ENCODE data around the gene EXOC6B.
A peak's percentile ranks its signal among the peaks of the same experiment; 100 is the strongest.

Gene EXOC6B

DNA sequence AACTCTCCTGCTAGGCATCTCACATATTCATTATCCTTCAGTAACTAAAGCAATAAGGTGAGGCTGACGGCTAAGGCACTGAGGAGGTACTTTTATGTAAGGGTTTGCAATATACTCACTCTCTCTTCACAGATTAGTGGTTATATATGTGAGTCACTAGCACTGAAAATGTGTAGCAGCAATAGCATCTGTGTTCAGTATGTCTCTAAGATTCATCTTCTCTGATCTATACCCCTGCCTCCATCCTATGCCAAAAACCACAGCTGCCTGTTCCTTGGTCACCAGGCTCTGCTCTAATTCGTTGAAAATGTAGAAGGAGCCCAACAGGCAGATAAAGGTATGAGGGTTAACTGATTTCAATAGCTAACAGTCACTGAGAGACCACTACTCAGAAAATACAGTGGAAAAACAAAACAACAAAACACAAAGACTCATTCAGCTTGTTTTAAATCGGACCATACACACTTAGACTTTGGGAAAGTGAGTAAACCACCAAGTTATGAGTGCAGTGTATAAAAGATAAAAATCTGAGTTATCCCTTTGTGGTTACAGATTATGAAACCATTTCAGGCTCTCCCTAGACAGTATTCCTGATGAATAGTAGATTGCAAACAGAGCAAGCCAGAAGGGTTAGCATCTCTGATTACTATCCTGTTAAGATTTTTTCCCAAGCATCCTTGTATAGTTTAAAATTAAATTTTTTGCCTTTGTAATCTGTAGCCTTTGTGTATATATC is 602.8 kb downstream of the EXOC6B start:
- peak; percentile 86 for FAIRE-seq
- DNase-seq (ENCODE audit: low spot score), result peak; percentile 53

DNA sequence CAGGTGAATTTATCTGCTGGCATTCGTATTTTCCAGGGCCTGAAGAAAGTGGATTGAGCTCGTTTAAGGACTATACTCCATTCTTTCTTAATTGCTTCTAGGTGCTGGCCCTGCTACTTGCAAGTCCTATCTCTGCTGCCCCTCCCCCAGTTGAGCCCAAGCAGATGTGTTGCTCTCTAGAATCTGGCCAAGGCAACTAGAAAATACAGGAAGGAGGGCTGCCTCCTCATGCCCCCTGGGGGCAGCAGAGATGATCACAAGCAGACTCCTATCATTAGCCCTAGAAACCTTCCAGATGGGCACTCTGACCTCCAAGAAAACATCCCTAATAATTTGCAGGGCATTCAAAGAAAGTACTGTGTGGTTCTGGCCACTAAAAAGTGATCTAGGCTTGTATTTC is 605.7 kb downstream of the EXOC6B start:
- FAIRE-seq, result no peak

DNA sequence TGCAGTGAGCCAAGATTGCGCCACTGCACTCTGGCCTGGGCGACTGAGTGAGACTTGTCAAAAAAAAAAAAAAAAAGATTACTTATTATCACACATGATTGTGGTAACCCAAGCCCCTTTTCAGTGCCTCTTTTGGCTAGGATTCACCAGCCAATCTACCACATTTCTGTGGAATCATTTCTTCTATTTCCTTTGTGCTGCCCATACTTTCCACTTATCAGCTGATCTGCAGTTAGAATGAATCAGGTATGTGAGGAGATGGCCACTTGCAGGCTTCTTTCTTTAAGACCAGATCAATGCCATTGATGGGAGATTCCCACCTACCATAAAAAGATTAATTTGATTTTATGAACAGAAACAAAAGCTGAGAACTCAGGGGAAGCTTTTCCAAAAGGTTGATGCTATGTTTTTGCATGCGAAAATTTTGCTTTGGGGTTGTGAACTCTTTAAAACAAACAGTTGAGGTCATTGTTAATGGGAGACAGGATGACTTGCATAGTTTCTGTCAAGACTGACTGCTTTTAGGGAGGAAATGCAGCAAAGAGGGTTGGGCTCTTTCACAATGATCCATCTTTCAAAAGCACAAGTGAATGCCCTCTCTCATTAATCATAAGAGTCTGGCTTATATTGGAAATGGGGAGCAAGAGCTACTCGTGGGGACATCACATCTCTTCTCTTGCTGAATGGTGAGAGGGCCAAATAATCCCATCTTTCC is 611.2 kb downstream of the EXOC6B start:
- DNase-seq (ENCODE audit: low spot score), result peak; percentile 62
- FAIRE-seq, result peak; percentile 83

More for the DNA sequence above, 605.7 kb downstream of the EXOC6B start:
- peak; percentile 17 for DNase-seq (ENCODE audit: low spot score)

DNA sequence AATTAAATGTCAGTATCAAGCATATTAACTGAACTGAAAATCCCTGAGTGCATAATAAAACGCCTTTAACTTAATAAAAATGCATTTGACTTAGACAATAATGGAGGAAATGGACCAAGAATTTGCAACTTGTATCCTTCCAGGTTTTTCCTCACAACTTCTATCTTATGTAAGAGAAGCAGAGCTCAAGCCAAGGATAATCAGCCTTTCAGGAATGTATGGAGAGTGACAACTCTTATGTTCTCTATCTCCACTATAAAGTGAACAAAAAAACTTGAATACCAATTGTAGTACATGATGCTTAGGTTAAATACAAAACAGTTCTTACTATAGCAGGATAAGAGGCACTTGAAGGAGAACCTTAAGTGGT is 613.4 kb downstream of the EXOC6B start:
- no peak for DNase-seq (ENCODE audit: low spot score)
- FAIRE-seq, result no peak

- FAIRE-seq (peak; percentile 96), DNase-seq (ENCODE audit: low spot score) (peak; percentile 62)
Observed at GRCh38 chr2:72211777-72212485, 613.9 kb downstream of the EXOC6B start.

GRCh38 chr2:72211350-72211749 is 614.5 kb downstream of the EXOC6B start:
- no peak for FAIRE-seq
- DNase-seq (ENCODE audit: low spot score), result peak; percentile 55

DNA sequence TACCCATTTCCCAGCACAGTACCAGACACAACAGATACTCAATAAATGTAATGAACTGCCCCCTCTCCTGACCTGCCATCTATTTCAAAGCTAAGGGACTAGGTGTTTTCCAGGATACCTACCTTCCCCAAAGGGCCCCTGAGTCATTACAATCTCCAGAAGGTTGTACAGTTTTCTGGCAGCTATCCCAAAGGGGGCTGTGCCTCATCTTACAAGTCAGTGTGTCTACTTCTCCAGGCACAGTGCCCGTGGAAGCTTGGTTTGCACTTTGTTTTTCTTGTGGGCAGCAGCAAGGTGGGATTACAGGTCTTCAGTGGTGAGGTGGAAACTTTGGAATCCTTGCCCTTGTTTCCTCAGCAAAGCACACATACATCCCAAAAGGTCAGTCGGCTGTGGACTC is 615.4 kb downstream of the EXOC6B start:
- peak; percentile 92 for FAIRE-seq
- DNase-seq (ENCODE audit: low spot score), result peak; percentile 80

DNA sequence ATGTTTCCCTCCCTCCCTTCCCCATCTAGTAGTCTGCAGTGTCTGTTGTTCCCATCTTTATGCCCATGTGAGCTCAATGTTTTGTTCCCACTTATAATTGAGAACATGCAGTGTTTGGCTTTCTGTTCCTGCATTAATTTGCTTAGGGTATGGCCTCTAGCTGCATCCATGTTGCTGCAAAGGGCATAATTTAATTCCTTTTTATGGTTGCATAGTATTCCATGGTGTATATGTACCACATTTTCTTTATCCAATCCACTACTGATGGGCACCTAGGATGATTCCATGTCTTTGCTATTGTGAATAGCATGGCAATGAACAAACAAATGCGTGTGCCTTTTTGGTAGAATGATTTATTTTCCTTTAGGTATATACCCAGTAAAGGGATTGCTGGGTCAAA is 617.6 kb downstream of the EXOC6B start:
- DNase-seq (ENCODE audit: low spot score) (no peak), FAIRE-seq (no peak)

DNA sequence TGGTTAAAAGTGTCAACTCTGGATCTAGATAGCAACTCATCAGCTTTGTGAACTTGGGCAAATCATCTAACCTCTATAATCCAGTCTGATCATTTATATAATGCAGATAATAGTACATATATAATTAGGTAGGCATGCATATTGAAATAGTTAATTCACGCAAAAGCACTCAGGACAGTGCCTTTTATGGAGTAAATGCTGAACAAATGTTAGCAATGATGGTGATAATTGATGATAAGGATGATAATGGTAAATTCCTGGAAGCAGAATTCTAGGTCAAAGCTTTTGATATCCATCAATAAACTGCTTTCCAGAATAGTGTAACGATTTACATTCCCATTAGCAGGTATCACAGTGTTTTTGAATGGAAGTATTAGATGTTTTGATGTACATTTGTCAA is 618.5 kb downstream of the EXOC6B start:
- DNase-seq (ENCODE audit: low spot score) (no peak), FAIRE-seq (no peak)

DNA sequence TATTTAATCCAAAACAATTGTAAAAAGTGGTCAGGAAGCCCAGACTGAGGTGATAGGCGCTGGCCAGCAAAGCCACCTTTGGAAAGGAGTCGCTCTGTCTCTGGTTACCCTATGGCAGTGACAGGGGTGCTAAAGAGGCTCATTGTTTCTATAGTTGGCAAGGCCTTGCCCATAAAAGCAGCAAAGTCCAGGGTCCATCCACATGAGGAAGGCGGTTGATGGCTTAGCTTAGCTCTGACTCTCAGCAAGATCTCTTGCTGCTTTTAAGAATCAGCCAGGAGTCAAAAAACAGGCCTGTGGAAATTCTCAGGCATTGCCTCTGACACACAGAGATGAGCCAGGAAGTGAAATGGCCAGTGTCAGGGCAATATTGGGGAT is 620.3 kb downstream of the EXOC6B start:
- DNase-seq (ENCODE audit: low spot score), result no peak
- FAIRE-seq, result no peak

DNA sequence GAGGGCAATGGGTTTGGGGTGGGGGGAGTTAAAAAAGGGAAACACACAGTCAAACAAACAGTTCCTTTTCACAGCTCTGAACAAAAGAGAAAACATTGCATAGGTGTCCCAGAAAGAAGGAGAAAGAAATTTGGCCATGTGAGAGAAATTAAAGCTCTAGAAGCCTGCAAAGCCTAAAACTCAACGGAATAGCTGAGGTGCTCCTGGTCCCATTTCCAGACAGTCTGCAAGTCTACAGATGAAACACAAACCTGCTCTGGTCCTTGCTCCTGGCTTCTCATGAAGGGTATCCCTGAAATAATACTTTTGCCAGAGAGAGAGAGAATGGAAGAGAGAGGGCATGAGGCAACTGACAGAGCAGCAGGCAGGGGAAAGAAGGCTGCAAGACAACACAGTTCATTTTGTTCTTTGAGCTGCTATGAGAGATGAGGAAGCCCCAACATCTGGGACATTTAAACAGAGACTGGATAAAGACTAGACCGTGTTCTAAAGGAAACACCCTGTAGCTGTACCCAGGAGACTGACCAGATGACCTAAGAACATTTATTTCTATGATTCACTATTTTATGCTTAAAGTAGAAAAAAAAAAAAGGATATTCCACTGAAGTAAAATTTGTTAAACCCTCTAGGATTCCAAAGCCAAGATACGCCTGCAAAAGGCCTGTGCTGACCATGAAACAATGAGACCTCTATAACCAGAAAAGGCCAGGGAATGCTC is 620.9 kb downstream of the EXOC6B start:
- no peak for DNase-seq (ENCODE audit: low spot score)
- FAIRE-seq, result no peak

DNA sequence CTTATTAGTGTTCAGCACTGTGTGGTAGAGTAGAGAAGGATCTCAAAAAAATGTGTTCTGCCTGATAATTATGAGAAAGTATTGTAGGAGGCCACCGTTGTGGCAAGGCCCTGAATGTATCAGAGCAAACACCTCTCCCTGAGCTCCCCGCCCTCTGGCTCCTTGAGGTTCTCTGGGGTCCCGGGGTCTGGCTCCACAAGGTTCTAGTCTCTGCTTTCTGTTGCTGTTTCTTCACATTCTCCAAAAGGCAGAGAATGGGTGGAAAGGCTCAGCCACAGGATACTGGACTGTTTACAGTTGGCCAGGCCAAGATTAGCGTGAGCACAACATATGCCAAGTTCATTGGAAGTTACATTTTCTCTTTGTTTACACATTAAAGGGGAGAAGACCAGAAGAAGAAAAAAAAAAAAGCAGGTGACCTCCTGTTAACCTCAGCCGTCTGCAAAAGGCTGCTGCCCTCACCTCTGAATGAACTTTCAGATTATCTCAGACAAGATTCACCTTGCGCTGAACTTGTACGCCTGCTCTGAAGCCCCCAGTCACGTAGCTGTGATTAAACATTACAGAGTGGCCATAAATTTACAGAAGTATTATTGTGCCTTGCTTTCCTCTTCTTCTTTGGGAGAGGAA is 621.6 kb downstream of the EXOC6B start:
- DNase-seq (ENCODE audit: low spot score), result peak; percentile 56

GRCh38 chr2:72198532-72199241 is 627.1 kb downstream of the EXOC6B start:
- DNase-seq (ENCODE audit: low spot score), result peak; percentile 25
- peak; percentile 45 for FAIRE-seq

More for the DNA sequence above, 621.6 kb downstream of the EXOC6B start:
- FAIRE-seq, result peak; percentile 92

GRCh38 chr2:72193723-72194122 is 632.1 kb downstream of the EXOC6B start:
- DNase-seq (ENCODE audit: low spot score) (no peak), FAIRE-seq (no peak)

- FAIRE-seq (no peak), DNase-seq (ENCODE audit: low spot score) (no peak)
Observed at GRCh38 chr2:72191441-72191840, 634.4 kb downstream of the EXOC6B start.

DNA sequence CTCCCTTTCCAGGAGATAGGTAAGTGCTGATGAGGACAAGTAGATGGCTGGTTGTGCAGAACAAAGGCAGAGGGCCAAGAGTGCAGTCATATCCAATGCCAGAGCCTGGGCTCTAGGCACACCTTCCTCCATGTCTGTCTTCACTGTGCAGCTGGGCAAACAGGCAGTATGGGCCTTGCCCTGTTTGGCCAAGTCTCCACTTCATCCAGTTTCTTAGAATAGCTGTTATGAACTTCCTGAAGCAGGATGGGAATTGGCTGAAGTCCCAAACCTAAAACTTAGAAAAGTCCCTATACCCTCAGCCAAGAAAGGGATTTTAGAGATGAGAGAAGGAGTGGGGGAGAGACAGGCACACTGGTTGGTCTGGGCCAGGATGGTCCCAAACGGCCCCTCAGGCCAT is 640.6 kb downstream of the EXOC6B start:
- DNase-seq (ENCODE audit: low spot score) (no peak), FAIRE-seq (no peak)

GRCh38 chr2:72183466-72183865 is 642.4 kb downstream of the EXOC6B start:
- FAIRE-seq, result no peak

DNA sequence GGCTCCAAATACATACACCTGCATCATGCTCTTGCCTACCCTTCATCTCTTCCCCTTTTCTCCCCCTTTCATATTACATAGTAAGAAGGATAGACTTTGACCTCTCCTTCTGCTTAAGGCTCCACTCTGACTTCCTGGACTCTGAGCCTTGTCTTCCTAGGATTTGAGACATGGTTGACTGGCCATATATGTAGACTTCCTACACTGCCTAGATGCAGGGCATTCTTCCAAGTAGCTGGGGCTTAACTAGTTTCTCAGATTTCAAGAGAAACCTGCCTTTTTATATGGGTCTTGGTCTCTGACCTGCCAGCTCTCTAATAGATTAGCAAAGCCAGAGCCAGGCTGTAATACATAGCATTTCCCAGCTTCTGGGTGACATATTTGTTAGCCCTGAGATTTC is 642.8 kb downstream of the EXOC6B start:
- FAIRE-seq, result peak; percentile 57
- peak; percentile 29 for DNase-seq (ENCODE audit: low spot score)

More at GRCh38 chr2:72183466-72183865, 642.4 kb downstream of the EXOC6B start:
- DNase-seq (ENCODE audit: low spot score), result no peak

DNA sequence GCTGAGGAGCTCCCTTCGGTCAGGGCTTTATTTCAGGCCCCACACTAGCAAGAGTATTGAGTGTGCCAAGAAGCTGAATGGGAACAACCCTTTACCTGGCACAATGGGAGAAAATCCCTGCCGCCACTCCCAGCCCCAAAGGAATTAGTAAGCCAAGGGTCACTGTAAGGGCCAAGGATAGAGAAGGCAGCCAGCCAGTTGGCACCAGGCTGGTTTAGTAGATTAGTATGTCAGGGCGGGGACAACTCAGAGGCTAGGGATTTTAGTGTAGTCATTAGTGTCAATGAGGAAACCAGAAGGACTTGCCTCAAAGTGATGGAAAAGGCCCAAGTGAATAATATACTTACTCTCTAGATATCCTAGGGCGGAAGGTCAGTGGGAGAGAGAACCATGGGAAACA is 643.3 kb downstream of the EXOC6B start:
- DNase-seq (ENCODE audit: low spot score) (no peak), FAIRE-seq (no peak)

GRCh38 chr2:72181616-72182015 is 644.2 kb downstream of the EXOC6B start:
- DNase-seq (ENCODE audit: low spot score), result no peak
- no peak for FAIRE-seq

DNA sequence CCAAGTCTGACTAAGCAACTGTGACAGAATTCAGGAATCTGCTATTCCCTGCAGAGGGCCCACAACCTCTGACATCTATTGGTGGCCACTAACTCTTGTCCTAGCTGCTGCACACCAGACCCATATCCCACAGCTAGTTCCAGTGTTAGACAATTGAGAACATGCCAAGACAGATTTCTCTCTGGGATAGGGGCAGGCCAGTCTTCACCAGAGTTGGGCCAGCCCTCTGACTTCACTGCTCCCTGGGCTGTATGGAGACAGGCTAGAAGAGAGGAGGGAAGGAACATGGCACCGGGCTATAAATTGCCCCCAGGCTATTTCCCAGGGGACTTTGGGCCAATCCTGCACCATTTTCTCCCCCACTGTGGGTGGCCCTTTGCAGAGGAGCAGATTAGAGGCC is 645.5 kb downstream of the EXOC6B start:
- no peak for DNase-seq (ENCODE audit: low spot score)
- FAIRE-seq, result no peak

All from RCC 7860 (cell line).